HCT116 (cell line): Measurements from ENCODE around the gene ABHD12. TPM values are rescaled to one million over a fixed set of nuclear protein-coding genes. Genes with fewer than 3 reads are reported as not detected.

Source experiments
- ATAC-seq: fragments of 200-7000 bp; cut with Tn5 transposase; 2 replicates; pipeline ENCODE4 v1.9.1; 2020; ENCODE audit warnings: mild to moderate bottlenecking, moderate library complexity
- BruUV-seq: library from RNA; stranded (reverse); fragments of 400-500 nt; replicated peaks from 2 replicates; lab custom pipeline; 2021; lab: Mats Ljungman, UMichigan
- CTCF ChIA-PET: fragments of 300-600 bp; sonication (Branson Sonifier 250); formaldehyde crosslinking; loops from one replicate; lab custom pipeline; 2021; ENCODE audit warnings: antibody characterized with exemption; lab: Charles Lee
- POLR2A ChIA-PET: fragments of 300-600, 350-600 bp; sonication (Branson Sonifier 250); formaldehyde crosslinking; loops from one replicate; lab custom pipeline; 2021; ENCODE audit warnings: antibody characterized with exemption; lab: Charles Lee
- RAD21 ChIA-PET, 2 experiments: fragments of 300-600 bp; sonication (Branson Sonifier 250); formaldehyde crosslinking; loops; one replicate each; lab custom pipeline; 2023; ENCODE audit warnings: low total read pairs in 2 of 2; ENCODE audit not compliant: uncharacterized antibody in 2 of 2, unreplicated experiment in 2 of 2, low non-redundant PET in 1 of 2; lab: Charles Lee
- DNase-seq: peaks from one replicate; pipeline ENCODE4 v3.0.0-alpha.2; 2010; ENCODE audit warnings: low read depth, low spot score
- H2AFZ ChIP-seq: fragments of 200-600 bp; shearing (Covaris generic), sonication (generic); 2 replicates; pipeline ENCODE4 v1.6.1; 2017; ENCODE audit warnings: low read depth, mixed run types, mixed read lengths, antibody characterized with exemption, low read length; ENCODE audit not compliant: poor library complexity, severe bottlenecking
- H3K27ac ChIP-seq: 2 replicates; pipeline ENCODE4 v1.5.1; 2012; ENCODE audit warnings: low read depth, low read length
- H3K27me3 ChIP-seq: fragments of 200-600 bp; sonication (generic); 2 replicates; pipeline ENCODE4 v1.6.1; 2016; ENCODE audit warnings: mixed run types, low read length, mixed read lengths; ENCODE audit not compliant: insufficient read depth
- H3K36me3 ChIP-seq, 2 experiments: fragments of 200-500 bp in 1 of 2; fragments of 200-600 bp in 1 of 2; sonication (Bioruptor generic) in 1 of 2; sonication (generic) in 1 of 2; 2 replicates each; pipeline versions ENCODE4 v1.5.1 to v1.6.1; 2014 to 2016; ENCODE audit warnings: low read length in 2 of 2, inconsistent platforms in 1 of 2, mixed read lengths in 1 of 2, mixed run types in 1 of 2; ENCODE audit not compliant: insufficient read depth in 2 of 2, control insufficient read depth in 1 of 2
- H3K4me1 ChIP-seq, 2 experiments: fragments of 200-600 bp in 1 of 2; sonication (generic) in 1 of 2; 2 replicates each; pipeline versions ENCODE4 v1.5.1 to v1.6.1; 2012 to 2017; ENCODE audit warnings: low read length in 2 of 2, inconsistent platforms in 1 of 2, mild to moderate bottlenecking in 1 of 2, mixed read lengths in 1 of 2, mixed run types in 1 of 2, moderate library complexity in 1 of 2; ENCODE audit not compliant: insufficient read depth in 2 of 2, control insufficient read depth in 1 of 2
- H3K4me2 ChIP-seq: fragments of 200-600 bp; sonication (generic); 2 replicates; pipeline ENCODE4 v1.6.1; 2017; ENCODE audit warnings: mixed run types, low read length, mixed read lengths
- H3K4me3 ChIP-seq, 2 experiments: fragments of 200-600 bp in 1 of 2; sonication (generic) in 1 of 2; replicated peaks in 1 of 2; 2 replicates each; pipeline ENCODE4 v1.5.1; 2011 to 2016; ENCODE audit warnings: low read length in 2 of 2, control low read depth in 1 of 2, low read depth in 1 of 2, mild to moderate bottlenecking in 1 of 2, mixed read lengths in 1 of 2, mixed run types in 1 of 2
- H3K79me2 ChIP-seq: fragments of 200-600 bp; sonication (generic); 2 replicates; pipeline ENCODE4 v1.6.1; 2017; ENCODE audit warnings: mild to moderate bottlenecking, mixed run types, low read length, moderate library complexity, mixed read lengths; ENCODE audit not compliant: insufficient read depth
- H3K9ac ChIP-seq: fragments of 200-600 bp; sonication (generic); 2 replicates; pipeline ENCODE4 v1.6.1; 2016; ENCODE audit warnings: low read length, mixed read lengths
- H3K9me2 ChIP-seq: fragments of 200-600 bp; sonication (generic), shearing (Covaris generic); 2 replicates; pipeline ENCODE4 v1.6.1; 2017; ENCODE audit warnings: mixed run types, mild to moderate bottlenecking, moderate library complexity; ENCODE audit not compliant: insufficient read depth
- H3K9me3 ChIP-seq, 2 experiments: fragments of 200-500 bp in 1 of 2; fragments of 200-600 bp in 1 of 2; sonication (Bioruptor generic) in 1 of 2; sonication (generic) in 1 of 2; 2 replicates each; pipeline ENCODE4 v1.6.1; 2014 to 2017; ENCODE audit warnings: low read length in 2 of 2, mixed read lengths in 2 of 2, inconsistent platforms in 1 of 2, low read depth in 1 of 2, mild to moderate bottlenecking in 1 of 2, mixed run types in 1 of 2, moderate library complexity in 1 of 2; ENCODE audit not compliant: control insufficient read depth in 1 of 2, insufficient read depth in 1 of 2
- H4K20me1 ChIP-seq: fragments of 200-600 bp; sonication (generic), shearing (Covaris generic); 2 replicates; pipeline ENCODE4 v1.6.1; 2017; ENCODE audit warnings: mixed run types, mild to moderate bottlenecking, moderate library complexity; ENCODE audit not compliant: insufficient read depth
- ELF1 ChIP-seq: IDR thresholded peaks from 2 replicates; pipeline ENCODE4 v1.6.1; 2012; ENCODE audit warnings: low read depth, borderline replicate concordance
- FOSL1 ChIP-seq: IDR thresholded peaks from 2 replicates; pipeline ENCODE4 v1.6.1; 2012; ENCODE audit warnings: low read depth
- POLR2A ChIP-seq: IDR thresholded peaks from 2 replicates; pipeline ENCODE4 v1.7.0; 2011; ENCODE audit warnings: borderline replicate concordance; ENCODE audit not compliant: insufficient read depth, insufficient read length; ENCODE audit errors: extremely low read depth
- REST ChIP-seq: IDR thresholded peaks from 2 replicates; pipeline ENCODE4 v1.6.1; 2012; ENCODE audit warnings: low read depth
- SIN3A ChIP-seq: IDR thresholded peaks from 2 replicates; pipeline ENCODE4 v1.6.1; 2012; ENCODE audit warnings: low read depth
- YY1 ChIP-seq: IDR thresholded peaks from 2 replicates; pipeline ENCODE4 v1.6.1; 2011; ENCODE audit warnings: low read length, low read depth, moderate library complexity, mild to moderate bottlenecking; ENCODE audit not compliant: insufficient replicate concordance; ENCODE audit errors: extremely low read depth
- intact Hi-C: fragments of 100-400 bp; cut with micrococcal nuclease; formaldehyde crosslinking; loops from 2 replicates; pipeline ENCODE4 v1.10.0; 2022
- total RNA-seq: library from RNA; stranded (reverse); gene quantifications from one replicate; pipeline ENCODE4 v1.2.1, GENCODE V29; 2021; ENCODE audit not compliant: unreplicated experiment

ABHD12 gene
- total RNA-seq, 1 experiment from 2014 or later: 31.7 TPM

DNA sequence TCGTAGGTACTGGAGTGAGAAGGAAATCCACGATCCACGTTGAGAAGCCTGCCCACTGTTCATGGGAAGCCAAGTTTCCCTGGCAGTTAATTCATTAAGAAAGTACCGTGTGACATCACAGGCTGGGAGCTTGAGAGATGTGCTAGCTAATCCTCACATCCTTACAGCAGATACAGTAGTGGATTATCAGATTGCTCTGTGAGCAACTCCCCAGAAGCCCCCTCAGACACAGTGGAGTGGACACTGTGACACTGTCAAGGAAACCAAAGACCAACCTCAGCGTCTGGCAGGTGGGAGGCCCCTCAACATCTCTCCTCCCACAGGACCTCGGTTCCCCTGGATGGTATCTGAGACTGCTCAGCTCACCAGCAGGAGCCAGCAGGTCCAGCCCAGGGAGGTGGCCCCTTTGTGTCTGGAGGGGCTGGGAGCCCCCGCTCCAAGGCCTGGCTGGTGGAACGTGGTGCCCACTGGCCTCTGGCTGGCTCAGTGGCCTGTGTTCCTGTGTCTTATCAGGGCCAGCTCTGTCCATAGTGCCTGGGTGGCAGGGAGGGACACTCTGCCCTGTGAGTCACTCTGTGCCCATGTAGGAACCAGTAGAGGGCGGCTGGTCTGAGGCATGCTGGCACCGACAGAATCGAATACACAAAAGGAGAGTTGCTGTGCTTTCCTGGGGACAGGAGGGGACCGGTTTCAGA is 135.5 kb downstream of the ABHD12 start:
- H3K36me3 ChIP-seq: peaks cover 0 to 4% of the 10 kb centered on the region in 2 experiments; a peak in 1 of 4 replicates
- RAD21 ChIA-PET: no interaction called here
- H2AFZ ChIP-seq: no peak overlapping the region
- no peak overlapping the region for H3K4me2 ChIP-seq
- H3K4me1 ChIP-seq: peaks cover 29 to 32% of the 10 kb centered on the region in 2 experiments
- H3K27ac ChIP-seq: no peak overlapping the region
- H4K20me1 ChIP-seq: no peaks in the 10 kb centered on the region
- ATAC-seq (peak; percentile 66), DNase-seq (no peak)
- intact Hi-C loops: loop anchor here (10.0 kb wide), 1 partner anchor 50 kb away; no protein-coding TSS in a partner anchor
- TF ChIP-seq POLR2A (no peak), ELF1 (no peak), FOSL1 (no peak), YY1 (no peak), SIN3A (no peak), REST (no peak)
- peaks cover 67% of the 10 kb centered on the region for H3K79me2 ChIP-seq
- no peak overlapping the region for H3K9ac ChIP-seq
- POLR2A ChIA-PET: interaction anchor here (1.1 kb wide), 1 partner anchor 9 kb away, joined by 3 read pairs; no protein-coding TSS in a partner anchor
- no peaks in the 10 kb centered on the region for H3K9me2 ChIP-seq
- no peaks in the 10 kb centered on the region for H3K9me3 ChIP-seq
- H3K4me3 ChIP-seq: no peak overlapping the region
- no peaks in the 10 kb centered on the region for H3K27me3 ChIP-seq
- BruUV-seq: no TSS peak
- CTCF ChIA-PET: no interaction called here
